Measurements from ENCODE around the gene SETBP1.

SETBP1 gene

DNA sequence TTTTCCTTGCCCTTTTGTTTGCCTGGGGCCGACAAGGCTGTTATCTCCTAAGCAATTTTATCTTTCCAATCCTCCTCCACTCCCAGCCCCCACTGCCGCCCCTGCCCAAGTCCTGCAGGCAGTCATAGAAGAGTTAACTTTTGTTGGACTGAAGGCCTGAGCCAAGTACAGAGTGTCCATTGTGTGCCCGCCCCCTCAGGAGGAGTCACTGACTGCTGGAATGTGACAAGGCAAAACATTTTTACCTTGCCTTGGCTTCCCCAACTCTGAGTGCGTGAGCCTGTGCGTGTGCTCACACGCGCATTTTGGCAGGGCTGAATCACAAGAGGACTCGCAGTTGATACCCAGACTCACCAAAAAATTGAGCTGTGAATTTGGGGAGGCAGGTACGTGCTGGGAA, 16.2 kb downstream of the SETBP1 start:
- FAIRE-seq (no peak), DNase-seq (ENCODE audit: insufficient read length, low spot score) (no peak)
- TF ChIP-seq CTCF (IDR thresholded peaks at IDR 0.05; ENCODE audit: insufficient read depth, missing control alignments), result no peak

DNA sequence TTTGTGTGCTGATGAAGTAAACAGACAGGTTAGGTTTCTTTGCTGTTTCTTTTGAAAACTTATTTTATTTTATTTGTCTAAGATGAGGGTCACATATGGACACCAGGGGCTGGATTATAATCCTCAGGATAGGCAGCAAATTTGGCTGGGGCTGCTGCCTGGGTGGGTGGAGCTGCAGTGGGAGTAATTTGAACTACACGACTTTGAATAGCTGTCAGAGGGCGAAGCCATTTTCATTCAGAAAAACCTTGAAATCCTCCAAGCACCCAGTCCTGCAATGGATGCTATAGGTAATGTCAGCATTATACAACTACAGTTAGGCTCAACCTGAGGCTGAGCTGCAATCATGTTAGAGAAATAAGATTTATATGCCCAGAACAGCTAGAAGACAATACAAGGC, 16.6 kb downstream of the SETBP1 start:
- TF ChIP-seq CTCF (IDR thresholded peaks at IDR 0.05; ENCODE audit: insufficient read depth, missing control alignments), result no peak
- DNase-seq (ENCODE audit: insufficient read length, low spot score), result no peak
- FAIRE-seq, result no peak

GRCh38 chr18:44698518-44698917, 17.8 kb downstream of the SETBP1 start:
- TF ChIP-seq CTCF (IDR thresholded peaks at IDR 0.05; ENCODE audit: insufficient read depth, missing control alignments), result no peak
- no peak for FAIRE-seq
- no peak for DNase-seq (ENCODE audit: insufficient read length, low spot score)

DNA sequence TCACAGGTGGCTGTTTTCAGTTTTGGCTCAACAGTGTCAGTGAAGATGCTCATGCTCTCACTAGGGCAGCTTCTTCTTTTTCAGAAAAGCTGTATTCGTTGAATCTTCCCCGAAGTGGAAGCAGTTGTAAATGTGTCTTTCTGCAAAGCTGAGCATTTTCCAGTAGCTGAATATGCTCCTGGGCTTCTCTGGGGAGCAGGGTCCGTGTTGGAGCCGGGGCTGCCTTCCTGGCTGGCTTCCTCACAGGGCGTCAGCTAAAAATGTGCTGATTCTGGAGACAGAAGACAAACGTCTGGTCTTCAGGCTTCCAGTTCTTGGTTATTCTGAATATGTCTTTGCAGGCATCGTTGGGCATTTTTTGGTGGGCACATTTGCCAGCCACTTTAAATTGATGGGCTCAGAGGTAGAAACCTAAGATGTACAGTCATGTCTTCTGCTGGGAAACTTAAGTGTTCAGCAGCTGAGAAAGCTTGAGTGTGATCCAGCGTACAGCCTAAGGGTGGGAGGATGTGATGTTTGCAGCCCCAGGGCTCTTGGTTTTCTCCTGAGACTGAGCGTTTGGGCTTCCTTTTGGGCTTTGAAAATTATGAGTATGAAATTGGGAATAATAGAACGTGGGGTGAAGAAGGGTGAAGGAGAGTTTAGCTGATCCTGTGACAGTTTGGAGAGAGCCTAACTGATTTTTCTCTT, 19.0 kb downstream of the SETBP1 start:
- no peak for TF ChIP-seq CTCF (IDR thresholded peaks at IDR 0.05; ENCODE audit: insufficient read depth, missing control alignments)
- FAIRE-seq (no peak), DNase-seq (ENCODE audit: insufficient read length, low spot score) (no peak)

- no peak for TF ChIP-seq CTCF (IDR thresholded peaks at IDR 0.05; ENCODE audit: insufficient read depth, missing control alignments)
- no peak for DNase-seq (ENCODE audit: insufficient read length, low spot score)
- no peak for FAIRE-seq
Measured at GRCh38 chr18:44700652-44701051, 20.0 kb downstream of the SETBP1 start.

DNA sequence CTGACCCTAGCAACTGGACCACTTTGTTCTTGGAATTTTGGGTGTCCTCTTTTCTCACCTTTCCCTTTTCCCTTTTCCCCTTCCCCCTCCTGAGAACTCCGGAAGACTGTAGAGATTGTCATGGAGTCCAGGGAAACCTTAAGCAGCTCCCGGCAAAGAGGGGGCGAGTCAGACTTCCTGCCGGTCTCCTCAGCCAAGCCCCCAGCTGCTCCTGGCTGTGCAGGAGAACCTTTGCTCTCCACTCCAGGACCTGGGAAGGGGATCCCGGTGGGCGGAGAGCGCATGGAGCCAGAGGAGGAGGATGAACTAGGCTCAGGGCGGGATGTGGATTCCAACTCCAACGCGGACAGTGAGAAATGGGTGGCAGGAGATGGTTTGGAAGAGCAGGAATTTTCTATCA, 20.5 kb downstream of the SETBP1 start:
- no peak for TF ChIP-seq CTCF (IDR thresholded peaks at IDR 0.05; ENCODE audit: insufficient read depth, missing control alignments)
- FAIRE-seq, result no peak
- no peak for DNase-seq (ENCODE audit: insufficient read length, low spot score)

DNA sequence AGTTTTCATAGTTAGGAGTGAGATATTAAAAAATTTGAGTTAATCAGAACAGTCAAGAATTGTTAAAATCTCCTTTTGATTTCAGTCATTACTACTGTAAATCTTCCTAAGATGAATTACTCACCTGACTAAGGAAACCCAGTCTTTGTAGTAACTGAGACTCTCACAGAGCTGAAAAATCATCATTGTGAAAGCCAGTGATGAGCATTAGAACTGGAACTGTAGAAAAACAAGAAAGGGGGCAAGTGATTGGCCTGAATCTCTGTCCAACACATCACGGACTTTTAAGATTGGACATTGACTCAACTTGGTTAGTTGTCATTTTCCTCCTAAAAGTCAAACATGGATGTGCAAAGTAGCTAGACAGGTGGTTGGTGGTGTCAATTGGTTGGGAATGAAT, 21.9 kb downstream of the SETBP1 start:
- FAIRE-seq (no peak), DNase-seq (ENCODE audit: insufficient read length, low spot score) (no peak)

More for the DNA sequence above, 21.9 kb downstream of the SETBP1 start:
- TF ChIP-seq CTCF (IDR thresholded peaks at IDR 0.05; ENCODE audit: insufficient read depth, missing control alignments), result no peak
